GM23248 (cell line): Measurements from ENCODE around the gene KAZN. TPM values are rescaled to one million over a fixed set of nuclear protein-coding genes. Genes with fewer than 3 reads are reported as not detected.

Experiments used
- DNase-seq: peaks from one replicate; pipeline ENCODE4 v3.0.0-alpha.2; 2015
- H2AFZ ChIP-seq: fragments of 200-600 bp; sonication (generic); 2 replicates; pipeline ENCODE4 v1.6.1; 2016; ENCODE audit warnings: antibody characterized with exemption
- H3F3A ChIP-seq: fragments of 200-600 bp; sonication (generic); 2 replicates; pipeline ENCODE4 v1.6.1; 2016; ENCODE audit warnings: mild to moderate bottlenecking, antibody characterized with exemption, mixed run types; ENCODE audit not compliant: insufficient read depth
- H3K27ac ChIP-seq: fragments of 200-600 bp; sonication (generic); 2 replicates; pipeline ENCODE4 v1.5.1; 2016; ENCODE audit warnings: mild to moderate bottlenecking
- H3K27me3 ChIP-seq: fragments of 200-600 bp; sonication (generic); replicated peaks from 2 replicates; pipeline ENCODE4 v1.6.1; 2016; ENCODE audit warnings: mild to moderate bottlenecking; ENCODE audit not compliant: insufficient read depth
- H3K36me3 ChIP-seq: fragments of 200-600 bp; sonication (generic); 2 replicates; pipeline ENCODE4 v1.6.1; 2016; ENCODE audit warnings: low read depth, mild to moderate bottlenecking
- H3K4me1 ChIP-seq: fragments of 200-600 bp; sonication (generic); 2 replicates; pipeline ENCODE4 v1.6.1; 2016; ENCODE audit warnings: mild to moderate bottlenecking; ENCODE audit not compliant: insufficient read depth
- H3K4me2 ChIP-seq: fragments of 200-600 bp; sonication (generic); one replicate; pipeline ENCODE4 v1.6.1; 2016; ENCODE audit warnings: mild to moderate bottlenecking; ENCODE audit not compliant: unreplicated experiment
- H3K4me3 ChIP-seq: fragments of 200-600 bp; sonication (generic); 2 replicates; pipeline ENCODE4 v1.5.1; 2016; ENCODE audit warnings: mild to moderate bottlenecking
- H3K79me2 ChIP-seq: fragments of 200-600 bp; sonication (generic); 2 replicates; pipeline ENCODE4 v1.6.1; 2016; ENCODE audit warnings: mild to moderate bottlenecking; ENCODE audit not compliant: insufficient read depth
- H3K9ac ChIP-seq: fragments of 200-600 bp; sonication (generic); 2 replicates; pipeline ENCODE4 v1.6.1; 2016; ENCODE audit warnings: mild to moderate bottlenecking
- H3K9me2 ChIP-seq: fragments of 200-600 bp; sonication (generic); 2 replicates; pipeline ENCODE4 v1.6.1; 2016; ENCODE audit warnings: mixed run types, mild to moderate bottlenecking, moderate library complexity; ENCODE audit not compliant: insufficient read depth
- H3K9me3 ChIP-seq: fragments of 200-600 bp; sonication (generic); one replicate; pipeline ENCODE4 v1.6.1; 2017; ENCODE audit warnings: low read depth
- H4K20me1 ChIP-seq: fragments of 200-600 bp; sonication (generic); 2 replicates; pipeline ENCODE4 v1.6.0; 2016; ENCODE audit not compliant: insufficient read depth
- EZH2 ChIP-seq: fragments of 200-600 bp; sonication (generic); IDR thresholded peaks from 2 replicates; pipeline ENCODE4 v1.6.1; 2018; ENCODE audit warnings: antibody characterized with exemption, mild to moderate bottlenecking; ENCODE audit not compliant: insufficient read depth, poor library complexity, severe bottlenecking
- EZH2phosphoT487 ChIP-seq: fragments of 200-600 bp; sonication (generic); IDR thresholded peaks from 2 replicates; pipeline ENCODE4 v1.6.1; 2018; ENCODE audit warnings: antibody characterized with exemption, moderate library complexity, mild to moderate bottlenecking, low read depth; ENCODE audit not compliant: insufficient read depth
- WGBS, 2 experiments: methylation state at CpG; one replicate each; pipeline ENCODE4 v1.1.6; 2015 to 2017; ENCODE audit warnings: low lambda C conversion rate in 2 of 2, low coverage in 1 of 2; ENCODE audit errors: missing lambda C conversion rate in 2 of 2; 5-methylcytosine and 5-hydroxymethylcytosine counted together
- in situ Hi-C: fragments of 300-500 bp; cut with MboI; formaldehyde crosslinking; loops from 2 replicates; pipeline ENCODE4 v1.15.0; 2020
- polyA plus RNA-seq: library from polyadenylated mRNA; unstranded; fragments of >200 nt; fragmentation: Nextera tagmentation; extraction: Ambion mirVana; gene quantifications from 2 replicates; pipeline ENCODE4 v1.2.1, GENCODE V29; 2016
- total RNA-seq: library from RNA; depleted of rRNA; stranded (reverse); fragments of >200 nt; shearing (Covaris generic); gene quantifications from 2 replicates; pipeline ENCODE4 v1.2.3, GENCODE V29; 2014

The KAZN gene
- total and polyA plus RNA-seq, 2 experiments from 2014 or later: 4.9 to 7.2 TPM

GRCh38 chr1:14757286-14757625 is 158.8 kb downstream of the KAZN start:
- Histone ChIP-seq H2AFZ (no peak overlapping the region), H3K4me1 (no peaks in the 10 kb centered on the region), H3K9ac (no peak overlapping the region), H3K4me2 (no peak overlapping the region), H3K9me2 (no peaks in the 10 kb centered on the region), H3K27me3 (peaks cover 32% of the 10 kb centered on the region), H3K4me3 (no peak overlapping the region), H3K27ac (no peak overlapping the region), H3F3A (no peaks in the 10 kb centered on the region), H3K9me3 (no peaks in the 10 kb centered on the region), H3K36me3 (no peaks in the 10 kb centered on the region), H3K79me2 (no peaks in the 10 kb centered on the region), H4K20me1 (no peaks in the 10 kb centered on the region)
- TF ChIP-seq EZH2: no peak
- no peak for TF ChIP-seq EZH2phosphoT487
- DNase-seq: no peak
- WGBS, 2 experiments: 56 to 67% methylated on average over 2 of the region's 2 CpGs
- in situ Hi-C loops: no loop called here

- no peak for TF ChIP-seq EZH2
- no peak for TF ChIP-seq EZH2phosphoT487
- Histone ChIP-seq H2AFZ (no peak overlapping the region), H3K9ac (no peak overlapping the region), H3K4me2 (no peak overlapping the region), H3K27ac (no peak overlapping the region), H3K36me3 (no peaks in the 10 kb centered on the region), H3K9me3 (no peaks in the 10 kb centered on the region), H3K27me3 (peaks cover 32% of the 10 kb centered on the region), H3F3A (no peaks in the 10 kb centered on the region), H3K4me1 (no peaks in the 10 kb centered on the region), H4K20me1 (no peaks in the 10 kb centered on the region), H3K4me3 (no peak overlapping the region), H3K79me2 (no peaks in the 10 kb centered on the region), H3K9me2 (no peaks in the 10 kb centered on the region)
- WGBS, 2 experiments: 74% methylated on average over 15 of the region's 15 CpGs
- in situ Hi-C loops: no loop called here
- no peak for DNase-seq
Observed at GRCh38 chr1:14759042-14759818, 160.7 kb downstream of the KAZN start.

GRCh38 chr1:14759843-14760242 is 161.4 kb downstream of the KAZN start:
- no peak overlapping the region for H2AFZ ChIP-seq
- H3K9me2 ChIP-seq: no peaks in the 10 kb centered on the region
- WGBS, 2 experiments: 78% methylated on average over 7 of the region's 7 CpGs
- no peaks in the 10 kb centered on the region for H3K36me3 ChIP-seq
- no peaks in the 10 kb centered on the region for H3K9me3 ChIP-seq
- no peaks in the 10 kb centered on the region for H3K4me1 ChIP-seq
- H3F3A ChIP-seq: no peaks in the 10 kb centered on the region
- no peak overlapping the region for H3K4me3 ChIP-seq
- no peak for DNase-seq
- H3K27ac ChIP-seq: no peak overlapping the region
- H3K9ac ChIP-seq: no peak overlapping the region
- no peak overlapping the region for H3K4me2 ChIP-seq
- no peaks in the 10 kb centered on the region for H4K20me1 ChIP-seq
- no peaks in the 10 kb centered on the region for H3K79me2 ChIP-seq
- TF ChIP-seq EZH2phosphoT487 (no peak), EZH2 (no peak)
- in situ Hi-C loops: no loop called here
- H3K27me3 ChIP-seq: peaks cover 36% of the 10 kb centered on the region

GRCh38 chr1:14760780-14761179 is 162.3 kb downstream of the KAZN start:
- H3K36me3 ChIP-seq: no peaks in the 10 kb centered on the region
- WGBS, 2 experiments: 77 to 83% methylated on average over 5 of the region's 5 CpGs
- in situ Hi-C loops: no loop called here
- no peaks in the 10 kb centered on the region for H3K9me3 ChIP-seq
- no peak overlapping the region for H3K9ac ChIP-seq
- H3K4me1 ChIP-seq: no peaks in the 10 kb centered on the region
- no peak overlapping the region for H3K4me3 ChIP-seq
- no peak for DNase-seq
- H3K4me2 ChIP-seq: no peak overlapping the region
- no peak overlapping the region for H3K27ac ChIP-seq
- peaks cover 42% of the 10 kb centered on the region for H3K27me3 ChIP-seq
- H2AFZ ChIP-seq: no peak overlapping the region
- H3F3A ChIP-seq: no peaks in the 10 kb centered on the region
- no peaks in the 10 kb centered on the region for H3K9me2 ChIP-seq
- no peaks in the 10 kb centered on the region for H3K79me2 ChIP-seq
- no peaks in the 10 kb centered on the region for H4K20me1 ChIP-seq
- TF ChIP-seq EZH2: no peak
- no peak for TF ChIP-seq EZH2phosphoT487
